Measurements from ENCODE around the gene SCN4A.
"Not testable (repeated sequence)": the region's sequence is repeated elsewhere in the genome, so short reads cannot be mapped to it uniquely, and the experiment has no call there.

SCN4A gene

DNA sequence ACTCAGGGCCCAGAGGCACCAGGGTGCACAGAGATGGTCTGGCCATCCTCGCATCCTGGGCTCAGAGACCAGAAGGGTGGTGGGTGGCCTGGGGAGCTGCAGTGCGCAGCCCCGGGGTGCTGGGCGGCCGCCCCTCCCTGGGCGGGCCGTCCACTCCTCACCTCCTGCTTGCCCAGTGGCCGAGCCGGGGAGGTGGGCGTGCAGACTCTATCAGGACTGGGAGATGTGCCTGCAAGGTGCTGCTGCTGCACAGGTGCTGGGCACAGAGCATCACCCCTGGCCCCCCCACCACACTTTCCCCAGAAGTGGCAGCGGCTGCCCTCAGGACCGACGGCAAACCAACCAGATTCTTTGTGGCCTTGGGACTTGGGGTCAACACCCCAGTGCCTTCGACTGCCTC is at the start of gene SCN4A:
TSS of gene SCN4A (minus strand) at position 123 of the 400 bp plus-strand sequence. CDS start at position 46, 77 bp downstream.
- DNase-seq: no peak

DNA sequence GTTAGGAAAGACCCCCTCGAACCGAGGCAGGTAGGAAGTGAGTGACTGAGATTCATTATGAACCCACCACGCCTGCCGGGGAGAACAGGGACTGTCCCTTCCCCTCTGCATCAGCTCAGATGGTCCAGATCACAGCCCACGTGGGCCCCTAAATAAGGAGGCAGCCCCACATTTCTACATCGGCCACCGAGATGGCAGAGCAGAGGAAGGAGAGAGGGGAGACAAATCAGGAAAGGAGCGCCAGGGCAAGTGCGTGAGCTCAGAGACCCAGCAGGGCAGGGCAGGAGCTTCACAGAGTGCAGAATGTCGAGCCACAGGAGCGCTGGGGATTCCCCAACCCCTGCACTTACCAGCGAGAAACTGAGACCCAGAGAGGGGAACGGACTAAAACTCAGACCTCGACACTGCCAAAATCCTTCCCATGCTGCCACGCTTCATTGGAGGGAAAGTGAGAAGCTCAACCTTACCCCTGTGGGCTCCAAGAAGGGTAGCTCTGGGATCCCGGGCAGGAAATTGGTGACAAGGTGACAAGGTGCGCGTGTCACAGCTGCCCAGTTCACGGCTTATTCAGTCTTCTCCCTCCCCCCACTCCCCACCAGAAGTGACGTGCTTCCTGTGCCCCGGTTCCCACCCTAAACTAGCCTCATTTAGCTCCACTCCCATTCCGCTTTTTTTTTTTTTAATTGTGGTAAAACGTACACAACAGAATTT is 47.5 kb upstream of the SCN4A start, which contains the start of gene ICAM2:
TSS of gene ICAM2 (minus strand) at position 578 of the 711 bp plus-strand sequence. CDS start 13,942 bp downstream, outside the sequence.
- peak; percentile 35 to 45 (median 40) for DNase-seq

DNA sequence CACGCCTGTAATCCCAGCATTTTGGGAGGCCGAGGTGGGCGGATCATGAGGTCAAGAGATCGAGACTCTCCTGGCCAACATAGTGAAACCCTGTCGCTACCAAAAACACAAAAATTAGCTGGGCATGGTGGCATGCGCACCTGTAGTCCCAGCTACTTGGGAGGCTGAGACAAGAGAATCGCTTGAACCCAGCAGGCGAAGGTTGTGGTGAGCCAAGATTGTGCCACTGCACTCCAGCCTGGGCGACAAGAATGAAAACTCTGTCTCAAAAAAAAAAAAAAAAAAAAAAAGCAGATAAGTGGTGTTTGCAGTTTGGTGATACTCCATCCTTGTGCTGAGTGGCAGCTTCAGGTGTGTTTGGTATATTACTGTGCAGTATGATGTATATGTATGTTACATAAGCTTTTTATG is 46.8 kb upstream of the SCN4A start:
- DNase-seq: not testable (repeated sequence)

DNA sequence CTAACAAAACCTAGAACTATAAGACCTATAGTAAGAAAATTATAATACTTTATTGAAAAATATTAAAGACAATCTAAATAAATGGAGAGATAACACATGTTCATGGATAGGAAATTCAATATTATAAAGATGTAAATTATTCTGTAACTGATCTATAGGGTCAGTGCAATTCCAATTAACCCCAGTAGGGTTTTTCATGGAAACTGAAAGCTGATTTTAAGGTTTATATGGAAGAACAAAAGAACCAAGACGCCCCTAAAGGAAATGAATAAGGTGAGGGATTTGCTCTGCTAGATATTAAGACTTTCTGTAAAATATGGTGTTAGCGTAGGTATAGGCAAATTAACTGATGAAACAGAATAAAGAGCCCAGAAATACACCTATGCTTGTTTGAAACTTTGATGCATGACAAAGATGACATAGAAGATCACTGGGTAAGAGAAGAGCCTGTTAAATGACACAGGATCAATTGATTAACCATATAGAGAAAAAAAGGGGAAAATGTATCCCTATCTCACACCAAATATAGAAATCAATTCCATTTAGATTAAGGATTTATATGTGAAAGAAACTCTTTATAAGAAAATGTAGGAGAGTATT is 44.8 kb upstream of the SCN4A start:
- peak in 2 of 3 donors; percentile 25 to 51 for DNase-seq

DNA sequence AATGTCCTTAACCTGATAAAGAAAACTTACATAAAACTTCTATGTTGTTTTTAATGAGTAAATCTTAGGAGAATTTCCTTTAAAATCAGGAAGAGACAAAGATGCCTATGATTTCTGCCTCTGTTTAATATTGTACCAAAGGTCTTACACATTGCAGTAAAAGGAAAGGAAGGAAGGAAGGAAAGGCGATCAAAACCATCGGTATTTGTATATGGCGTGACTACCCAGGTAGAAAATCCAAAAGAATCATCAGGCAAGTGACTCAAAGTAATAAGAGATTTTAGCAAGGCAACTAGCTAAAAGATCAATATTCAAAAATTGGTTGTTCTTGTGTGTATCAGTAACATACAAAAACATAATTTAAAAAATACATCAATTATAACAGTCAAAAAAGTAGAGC is 44.3 kb upstream of the SCN4A start:
- DNase-seq: no peak

DNA sequence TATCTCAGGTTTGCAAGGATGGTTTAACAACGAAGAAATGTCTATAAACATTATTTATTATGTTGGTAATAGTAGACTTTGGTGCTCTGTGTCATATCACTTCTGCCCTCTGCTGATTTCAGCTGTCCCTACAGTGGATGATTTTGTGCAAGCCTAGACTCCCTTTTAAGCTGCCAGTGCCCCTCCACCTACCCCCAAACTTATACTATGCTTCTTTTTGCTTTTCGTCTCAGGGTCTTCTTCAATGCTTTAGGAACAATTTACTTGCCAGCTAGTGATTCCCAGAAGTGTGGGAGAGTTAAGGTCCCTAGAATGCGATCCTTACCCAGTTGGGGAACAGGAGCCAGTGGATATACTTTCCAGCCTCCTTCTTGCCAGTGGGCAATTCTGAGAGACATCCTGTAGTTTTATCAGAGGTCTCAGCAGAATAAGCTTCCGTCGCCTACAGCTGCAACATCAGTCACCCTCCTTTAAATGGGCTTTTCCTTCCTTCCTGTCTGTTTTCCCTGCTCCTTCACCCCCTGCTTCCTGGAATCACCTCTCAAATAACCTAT is 43.6 kb upstream of the SCN4A start:
- DNase-seq: no peak

DNA sequence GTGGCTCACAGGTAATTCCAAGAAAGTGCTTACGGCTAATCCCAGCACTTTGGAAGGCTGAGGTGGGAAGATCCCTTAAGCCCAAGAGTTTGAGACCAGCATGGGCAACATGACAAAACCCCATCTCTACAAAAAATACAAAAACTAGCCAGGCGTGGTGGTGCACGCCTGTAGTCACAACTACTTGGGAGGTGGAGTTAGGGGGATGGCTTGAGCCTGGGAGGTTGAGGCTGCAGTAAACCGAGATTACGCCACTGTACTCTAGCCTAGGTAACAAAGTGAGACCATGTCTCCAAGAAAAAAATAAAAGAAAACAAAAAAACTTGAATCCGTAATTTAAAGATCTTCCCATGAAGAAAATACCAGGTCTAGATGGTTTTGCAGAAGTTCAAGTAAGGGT is 42.7 kb upstream of the SCN4A start:
- no peak for DNase-seq

DNA sequence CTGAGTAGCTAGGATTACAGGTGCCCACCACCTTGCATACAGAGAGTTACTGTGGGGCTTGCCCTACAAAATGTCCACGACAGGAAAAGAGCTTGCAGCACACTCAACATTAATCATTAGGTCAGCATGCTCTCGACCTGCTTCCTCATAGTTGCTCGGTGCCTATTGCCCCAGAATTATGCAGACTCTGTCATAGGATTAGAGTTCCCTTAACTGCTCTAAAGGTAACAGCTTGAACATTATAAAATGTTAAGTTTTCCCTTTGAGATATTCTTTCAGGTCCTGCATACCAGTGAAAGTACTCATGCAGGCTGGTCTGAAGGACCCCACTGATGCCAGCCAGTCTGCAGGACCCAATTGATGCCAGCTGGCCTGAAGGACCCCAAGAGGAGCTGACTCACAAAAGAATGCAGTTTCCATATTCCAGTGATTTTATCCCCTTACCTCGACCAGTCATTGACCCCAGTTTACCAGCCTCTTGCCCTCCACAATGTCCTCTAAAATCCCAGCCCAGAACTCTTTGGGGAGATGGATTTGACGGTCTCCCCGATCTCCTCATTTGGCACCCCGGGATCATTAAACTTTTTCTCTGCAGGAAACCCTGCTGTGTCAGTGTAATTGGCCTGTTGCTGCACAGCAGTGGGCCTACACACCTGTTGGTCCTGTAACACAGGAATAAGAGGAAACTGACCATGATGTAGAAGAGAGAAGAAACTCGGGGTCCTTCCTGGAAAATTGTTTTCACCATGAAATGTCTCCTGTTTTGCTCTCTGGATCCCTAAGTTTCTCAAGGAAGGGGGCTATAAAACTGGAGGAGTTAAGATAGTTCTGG is 37.1 kb upstream of the SCN4A start:
- DNase-seq: peak; percentile 69 to 85 (median 85)

DNA sequence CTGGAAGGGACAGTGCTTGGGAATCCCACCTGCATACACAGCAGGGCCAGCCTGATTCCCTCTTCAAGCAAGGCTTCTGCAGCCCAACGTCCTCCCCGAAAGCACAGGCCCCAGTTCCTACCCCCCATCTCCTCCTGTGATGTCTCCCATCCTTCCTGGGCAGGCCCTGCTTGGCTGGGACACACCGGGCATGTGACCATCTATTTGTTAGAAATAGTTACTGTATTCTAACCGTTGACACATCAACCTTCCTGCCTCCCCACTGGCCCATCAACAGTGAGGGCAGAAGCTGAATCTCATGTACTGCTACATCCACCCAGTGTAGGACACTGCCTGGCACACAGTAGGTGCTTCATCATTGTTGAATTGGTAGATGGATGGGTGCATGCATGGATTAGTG is 36.1 kb upstream of the SCN4A start:
- DNase-seq: no peak

DNA sequence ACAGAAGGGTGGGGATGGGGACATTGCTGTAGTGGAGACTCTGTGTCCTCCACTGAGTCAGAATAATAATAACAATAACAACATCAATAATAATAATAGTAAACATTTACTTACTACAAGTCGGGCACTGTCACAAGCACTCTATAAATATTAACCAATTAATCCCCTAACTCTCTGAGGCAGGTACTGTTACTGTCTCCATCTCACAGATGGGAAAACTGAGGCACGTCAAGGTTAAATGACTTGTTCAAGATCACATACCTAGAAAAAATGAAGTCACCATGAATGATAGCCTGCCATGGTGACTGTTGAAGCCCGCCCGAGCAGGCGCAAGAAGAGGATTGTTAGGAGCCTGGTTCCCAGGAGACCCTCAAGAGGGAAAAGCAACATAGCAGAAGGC is 35.6 kb upstream of the SCN4A start:
- no peak for DNase-seq

DNA sequence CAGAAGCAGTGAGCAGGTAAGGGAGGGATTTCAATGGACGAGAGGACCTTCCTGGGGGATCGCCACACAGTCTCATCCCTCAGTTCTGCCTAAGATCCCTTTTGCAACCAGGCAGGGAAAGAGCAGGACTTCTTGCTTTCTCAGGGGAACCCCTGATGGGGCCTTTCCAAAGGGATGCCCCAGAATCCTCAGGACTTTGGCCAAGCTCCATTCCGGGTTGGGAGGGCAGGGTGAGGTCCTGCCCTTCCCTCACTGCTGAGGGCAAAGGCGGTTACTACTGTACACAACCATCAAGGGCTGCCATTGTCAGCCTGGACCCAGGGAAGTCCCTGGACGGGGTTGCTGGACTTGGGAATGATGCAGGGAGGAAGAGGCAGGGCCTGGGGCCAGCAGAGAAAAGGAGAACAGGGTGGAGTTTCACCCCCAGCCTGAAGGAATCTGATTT is 35.1 kb upstream of the SCN4A start:
- DNase-seq: peak; percentile 50 to 78 (median 59)

DNA sequence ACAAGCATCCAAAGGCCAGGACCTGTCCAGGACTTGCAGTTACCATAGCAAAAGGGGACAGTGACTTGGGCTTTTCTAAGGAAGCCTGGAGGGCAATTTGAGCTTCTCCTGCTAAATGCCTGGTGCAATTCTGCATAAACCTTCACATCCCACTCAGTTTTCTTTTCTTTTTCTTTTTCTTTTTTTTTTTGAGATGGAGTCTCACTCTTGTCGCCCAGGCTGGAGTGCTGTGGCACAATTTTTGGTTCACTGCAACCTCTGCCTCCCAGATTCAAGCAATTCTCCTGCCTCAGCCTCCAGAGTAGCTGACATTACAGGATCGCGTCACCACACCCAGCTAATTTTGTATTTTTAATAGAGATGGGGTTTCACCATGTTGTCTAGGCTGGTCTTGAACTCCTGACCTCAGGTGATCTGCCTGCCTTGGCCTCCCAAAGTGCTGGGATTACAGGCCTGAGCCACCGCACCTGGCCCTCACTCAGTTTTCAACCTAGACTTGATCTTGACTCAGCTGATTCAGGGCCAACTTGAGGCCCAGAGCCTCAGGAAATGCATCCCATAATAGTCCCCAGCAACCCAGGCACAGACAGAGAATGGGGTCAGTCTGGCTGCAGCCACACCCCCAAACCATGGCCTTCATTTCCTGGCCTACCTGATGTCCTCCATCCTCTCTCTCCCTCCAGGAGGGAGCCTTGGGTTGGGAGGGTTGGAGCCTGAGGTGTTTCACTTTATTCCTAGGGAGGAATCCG is 34.5 kb upstream of the SCN4A start:
- not testable (repeated sequence) for DNase-seq

DNA sequence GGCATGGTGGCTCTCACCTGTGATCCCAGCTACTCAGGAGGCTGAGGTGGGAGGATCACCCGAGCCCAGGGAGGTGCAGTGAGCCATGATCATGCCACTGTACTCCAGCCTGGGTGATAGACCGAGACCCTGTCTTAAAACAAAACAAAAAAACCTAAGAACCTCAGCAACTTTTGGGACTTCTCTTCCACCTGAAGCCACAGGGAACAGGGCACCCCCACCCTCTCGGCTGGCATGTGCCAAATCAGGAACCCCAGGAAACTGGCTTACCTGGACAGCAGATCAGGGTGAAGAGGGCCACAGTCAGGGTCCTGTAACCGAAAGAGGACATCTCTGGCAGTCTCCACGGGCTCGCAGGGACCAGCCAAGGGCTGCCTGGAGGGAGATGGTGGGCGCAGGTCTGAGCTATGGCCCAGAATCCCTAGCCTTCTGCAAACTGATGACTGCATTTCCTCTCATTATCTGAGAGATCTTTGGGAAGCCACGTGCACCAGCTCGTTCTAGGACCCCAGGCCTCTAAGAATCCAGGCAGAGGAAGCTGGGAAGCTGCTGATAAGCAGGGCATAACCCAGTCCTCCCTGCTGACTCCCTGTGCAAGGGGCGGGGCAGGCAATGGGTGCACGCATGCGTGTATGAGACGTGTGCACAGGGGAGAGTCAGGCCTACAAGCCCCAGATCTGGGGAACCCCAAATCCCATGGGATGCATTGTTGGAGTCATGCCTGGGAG is 33.8 kb upstream of the SCN4A start:
- peak in 1 of 3 donors; percentile 32 for DNase-seq

DNA sequence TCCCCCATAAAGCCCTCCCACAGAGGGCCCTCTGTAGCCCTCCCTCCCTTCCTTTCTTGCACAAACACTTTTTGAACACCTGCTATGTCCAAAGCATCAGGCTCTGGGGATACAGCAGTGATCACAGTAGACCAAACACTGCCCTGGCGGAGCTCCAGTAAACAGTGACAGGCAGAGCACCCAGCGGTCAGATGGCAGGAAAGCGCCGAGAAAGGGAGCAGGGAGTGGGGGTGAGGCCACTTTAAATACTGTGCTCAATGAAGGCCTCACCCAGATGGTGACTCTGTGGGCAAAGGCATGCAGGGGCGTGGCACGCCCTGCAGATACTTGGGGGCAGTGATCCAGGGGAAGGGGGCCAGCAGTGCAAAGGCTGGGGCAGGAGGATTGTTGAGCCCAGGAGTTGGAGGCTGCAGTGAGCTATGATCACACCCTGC is 33.0 kb upstream of the SCN4A start:
- no peak for DNase-seq

DNA sequence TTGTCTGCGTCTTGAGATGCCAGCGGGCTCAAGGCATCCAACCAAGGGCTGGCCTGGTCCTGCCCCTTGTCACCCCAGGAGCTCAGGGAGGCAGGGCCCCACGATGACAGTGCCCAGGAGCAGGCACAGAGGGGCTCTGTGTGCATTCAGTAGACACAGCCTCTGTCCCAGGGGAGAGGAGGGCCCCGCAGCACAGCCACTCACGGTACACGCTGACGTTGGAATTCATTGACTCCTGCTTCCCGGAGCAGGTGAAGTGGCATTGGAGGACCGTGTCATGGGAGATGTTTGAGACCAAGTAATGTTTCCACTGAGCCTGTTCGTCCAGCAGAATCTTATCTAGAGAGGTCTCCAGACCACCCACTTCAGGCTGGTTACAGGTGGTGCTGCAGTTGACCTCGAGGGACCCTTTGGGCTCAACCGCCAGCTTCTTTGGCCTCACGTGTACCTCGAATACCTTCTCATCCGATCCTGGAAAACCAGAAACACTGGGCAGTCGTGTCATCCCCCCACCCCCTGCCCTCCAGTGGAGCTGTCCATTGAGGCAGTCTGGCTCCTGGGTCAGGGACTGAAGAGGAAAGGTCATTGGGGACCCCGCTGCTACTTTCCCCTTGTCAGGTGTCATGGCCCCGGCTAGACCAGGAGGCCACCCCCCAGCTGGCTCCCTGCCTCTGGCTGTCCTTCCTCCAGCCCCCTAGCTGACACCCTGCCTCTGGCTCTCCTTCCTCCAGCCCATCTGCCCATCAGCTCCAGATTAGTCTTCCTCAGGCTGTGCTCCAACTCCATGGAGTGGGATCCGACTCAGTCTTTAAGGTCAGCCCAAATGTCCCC is 32.4 kb upstream of the SCN4A start:
- DNase-seq: no peak

DNA sequence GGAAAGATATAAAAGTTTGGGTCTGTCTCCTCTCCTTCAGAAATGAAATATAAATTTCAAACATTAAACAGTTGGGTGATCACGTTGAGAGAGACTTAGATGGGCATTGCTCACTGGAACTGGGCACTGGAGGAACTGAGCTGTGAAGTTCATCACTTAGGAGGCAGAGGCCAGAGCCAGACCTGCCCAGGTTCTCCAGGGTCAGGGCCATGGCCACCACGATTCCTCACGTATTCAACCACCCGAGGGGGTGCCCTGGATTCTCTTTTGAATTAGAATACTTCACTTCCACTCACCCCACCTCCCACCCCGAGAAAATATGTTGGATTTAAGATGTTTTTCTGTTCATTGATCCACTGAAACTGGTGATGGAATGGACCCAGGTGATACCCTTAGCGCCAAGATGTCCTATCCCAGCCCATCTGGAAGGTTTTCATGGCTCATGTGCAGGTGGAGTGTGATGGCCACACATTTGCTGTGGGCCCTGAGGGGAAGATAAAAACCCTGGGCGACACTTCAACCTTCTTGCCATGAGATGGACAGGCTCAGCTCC is 31.6 kb upstream of the SCN4A start:
- DNase-seq: no peak

DNA sequence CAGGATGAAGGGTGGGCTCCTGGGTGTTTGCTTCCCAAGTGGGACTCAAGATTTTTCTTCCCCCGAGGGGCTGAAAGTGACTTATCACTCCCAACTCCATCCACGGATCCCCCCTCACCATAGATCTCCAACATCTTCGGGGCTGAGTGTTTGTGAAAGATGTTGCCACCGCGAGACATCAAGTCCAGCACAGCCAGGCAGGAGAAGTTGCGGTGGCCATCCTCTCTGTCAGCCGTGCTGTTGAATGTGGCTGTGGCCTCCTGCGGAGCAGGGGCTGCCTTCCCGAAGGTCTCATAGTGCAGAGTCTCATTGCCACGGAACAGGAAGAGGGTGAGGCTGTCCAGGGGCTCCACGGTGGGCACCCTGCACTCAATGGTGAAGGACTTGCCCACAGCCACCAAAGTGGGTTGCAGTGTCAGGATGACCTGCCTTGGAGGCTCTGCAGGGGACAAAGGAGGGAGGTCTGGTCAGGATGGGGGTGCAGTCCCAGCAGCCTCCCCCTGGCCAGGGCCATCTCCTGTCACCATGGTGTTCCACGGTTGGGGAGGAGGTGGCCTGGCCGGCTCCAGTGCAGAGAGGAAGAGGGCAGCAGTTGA is 30.9 kb upstream of the SCN4A start:
- DNase-seq: no peak

DNA sequence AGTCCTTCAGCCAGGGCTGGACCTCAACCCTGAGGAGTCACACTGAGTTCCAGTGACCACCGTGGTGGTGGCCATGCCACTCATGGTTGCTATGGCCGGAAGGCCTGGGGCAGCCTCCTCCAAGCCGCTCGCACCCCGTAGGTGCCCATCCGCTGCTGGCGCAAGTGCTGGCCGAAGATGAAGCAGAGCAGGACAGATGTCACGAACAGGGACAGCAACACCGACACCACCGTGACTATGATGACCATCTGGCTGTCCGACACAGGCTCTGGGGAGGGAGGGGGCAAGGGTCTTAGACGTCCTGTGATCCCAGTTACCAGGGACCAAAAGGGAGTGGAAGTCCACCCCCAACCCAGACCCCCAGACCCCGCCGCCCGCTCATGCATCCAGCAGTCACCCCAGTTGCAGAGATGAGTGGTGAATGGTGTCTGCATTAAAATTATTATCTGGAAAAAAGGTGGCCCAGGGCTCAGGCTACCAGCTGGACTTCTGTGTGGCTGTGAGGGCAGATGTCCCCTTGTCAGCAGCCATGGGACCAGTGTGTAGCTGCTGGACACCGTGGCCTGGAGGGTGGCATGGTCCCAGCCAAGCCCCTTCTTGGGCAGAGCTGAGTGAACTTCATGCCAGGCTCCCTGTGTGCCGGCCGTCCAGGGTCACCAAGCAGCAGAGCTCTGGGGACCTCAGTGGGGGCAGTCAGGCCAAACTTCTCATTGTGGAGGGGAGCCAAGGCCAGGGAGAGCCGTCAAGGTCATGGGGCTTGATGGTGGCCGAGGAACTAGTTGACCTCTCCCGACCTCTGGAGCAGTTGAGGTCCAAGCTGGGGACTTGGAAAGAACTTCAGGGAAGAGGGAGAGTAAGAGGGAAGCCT is 30.2 kb upstream of the SCN4A start:
- DNase-seq: no peak
